Measurements from ENCODE around the gene GPSM3. TPM values are rescaled to one million over a fixed set of nuclear protein-coding genes. Genes with fewer than 3 reads are reported as not detected.

GPSM3 gene
- total RNA-seq = 4.2 and 5.5 TPM in 2 replicates

GRCh38 chr6:32192608-32193039, at the start of gene GPSM3:
Gene GPSM3, minus strand, starts transcription at chr6:32192643. Its CDS starts 130 bp downstream, at chr6:32192513.

GRCh38 chr6:32223258-32224235, 31.1 kb upstream of the GPSM3 start, which contains the start of gene NOTCH4:
Gene NOTCH4, minus strand, starts transcription at chr6:32224067. Its CDS starts 139 bp downstream, at chr6:32223928.

GRCh38 chr6:32190054-32190851, 2.2 kb downstream of the GPSM3 start, which contains the start of gene PBX2:
Gene PBX2, minus strand, starts transcription at chr6:32190202. Its CDS starts 287 bp downstream, at chr6:32189915.

GRCh38 chr6:32184084-32184640, 8.3 kb downstream of the GPSM3 start, which contains the start of gene AGER:
Gene AGER, minus strand, starts transcription at chr6:32184253. Its CDS starts 31 bp downstream, at chr6:32184222.

GRCh38 chr6:32177788-32178546, 14.5 kb downstream of the GPSM3 start, which contains the start of gene RNF5:
Gene RNF5, plus strand, starts transcription at chr6:32178405. Its CDS starts 107 bp downstream, at chr6:32178512.

GRCh38 chr6:32175711-32176475, 16.6 kb downstream of the GPSM3 start, which contains the start of gene AGPAT1:
Gene AGPAT1, minus strand, starts transcription at chr6:32176084. Its CDS starts 4,588 bp downstream, at chr6:32171496.

GRCh38 chr6:32164295-32164694, 28.1 kb downstream of the GPSM3 start, which contains the start of gene EGFL8:
Gene EGFL8, plus strand, starts transcription at chr6:32164595. Its CDS starts 1,571 bp downstream, at chr6:32166166.

GRCh38 chr6:32153564-32154513, 38.6 kb downstream of the GPSM3 start, which contains the start of gene PPT2:
Gene PPT2, plus strand, starts transcription at chr6:32154141. Its CDS starts 454 bp downstream, at chr6:32154595.

GRCh38 chr6:32151863-32152768, 40.3 kb downstream of the GPSM3 start, which contains the start of gene PRRT1:
Gene PRRT1, minus strand, starts transcription at chr6:32151939. Its CDS starts 112 bp downstream, at chr6:32151827.

Other genes with a start within 250 kb of the GPSM3 start
- gene CFB, start 246.5 kb downstream of the GPSM3 start, total RNA-seq = 0.90 and 4.7 TPM in 2 replicates
- gene NELFE, start 233.7 kb downstream of the GPSM3 start, total RNA-seq = 99.7 and 109 TPM in 2 replicates
- gene SKIC2, start 233.5 kb downstream of the GPSM3 start, total RNA-seq = 40.9 and 43.4 TPM in 2 replicates
- gene DXO, start 220.5 kb downstream of the GPSM3 start, total RNA-seq = 7.8 and 11.1 TPM in 2 replicates
- gene C4A, start 210.6 kb downstream of the GPSM3 start, total RNA-seq = 0.99 and 2.0 TPM in 2 replicates
- 0.63 and 1.8 TPM in 2 replicates for gene C4B, start 177.8 kb downstream of the GPSM3 start, total RNA-seq
- gene CYP21A2, start 154.2 kb downstream of the GPSM3 start, total RNA-seq = not detected in 2 replicates
- gene TNXB, start 83.3 kb downstream of the GPSM3 start, total RNA-seq = 0.36 and 1.5 TPM in 2 replicates
- gene ATF6B, start 64.4 kb downstream of the GPSM3 start, total RNA-seq = 11.1 and 11.2 TPM in 2 replicates
- 5.0 and 6.3 TPM in 2 replicates for gene FKBPL, start 62.4 kb downstream of the GPSM3 start, total RNA-seq
- gene PRRT1, start 40.7 kb downstream of the GPSM3 start, total RNA-seq = 0.09 TPM in 1 of 2 replicates, not detected in the other
- gene PPT2, start 38.5 kb downstream of the GPSM3 start, total RNA-seq = 52.3 and 52.8 TPM in 2 replicates
- 1.6 and 2.5 TPM in 2 replicates for gene EGFL8, start 28.0 kb downstream of the GPSM3 start, total RNA-seq
- 8.4 and 13.0 TPM in 2 replicates for gene AGPAT1, start 16.6 kb downstream of the GPSM3 start, total RNA-seq
- gene RNF5, start 14.2 kb downstream of the GPSM3 start, total RNA-seq = 28.3 and 34.9 TPM in 2 replicates
- 0.36 and 0.66 TPM in 2 replicates for gene AGER, start 8.4 kb downstream of the GPSM3 start, total RNA-seq
- 37.0 and 42.5 TPM in 2 replicates for gene PBX2, start 2.4 kb downstream of the GPSM3 start, total RNA-seq
- 50.7 and 60.4 TPM in 2 replicates for gene NOTCH4, start 31.4 kb upstream of the GPSM3 start, total RNA-seq
- gene TSBP1, start 179.3 kb upstream of the GPSM3 start, total RNA-seq = under 0.01 TPM in 1 of 2 replicates, not detected in the other
- not detected in 2 replicates for gene BTNL2, start 214.5 kb upstream of the GPSM3 start, total RNA-seq
- gene HLA-DRA, start 247.2 kb upstream of the GPSM3 start, total RNA-seq = not detected in 2 replicates